HEK293T (cell line): ENCODE data around the gene LMF1.
"Not testable (repeated sequence)": the region's sequence is repeated elsewhere in the genome, so short reads cannot be mapped to it uniquely, and the experiment has no call there.

Experiments used
- CTCF ChIA-PET: fragments of 350-600 bp; formaldehyde crosslinking; extraction: SDS; loops from one replicate; lab custom pipeline; 2021; ENCODE audit warnings: antibody characterized with exemption, inconsistent platforms; lab: Yijun Ruan, JAX
- POLR2A ChIA-PET: fragments of 350-600 bp; formaldehyde crosslinking; extraction: SDS; loops from one replicate; lab custom pipeline; 2020; ENCODE audit warnings: antibody characterized with exemption, inconsistent platforms; lab: Yijun Ruan, JAX
- DNase-seq: peaks from one replicate; pipeline ENCODE4 v3.0.0; 2012; ENCODE audit warnings: mixed read lengths; ENCODE audit errors: extremely low spot score
- ARNT ChIP-seq: fragments of 450-650 bp; IDR thresholded peaks from 2 replicates; pipeline ENCODE4 v1.6.1; 2017; ENCODE audit warnings: mild to moderate bottlenecking
- BHLHE40 ChIP-seq: fragments of 450-650 bp; IDR thresholded peaks from 2 replicates; pipeline ENCODE4 v1.6.1; 2016; ENCODE audit warnings: mild to moderate bottlenecking, moderate library complexity, borderline replicate concordance
- CTBP1 ChIP-seq: fragments of 450-650 bp; IDR thresholded peaks from 2 replicates; pipeline ENCODE4 v1.6.1; 2016; ENCODE audit warnings: borderline replicate concordance
- ELF4 ChIP-seq: fragments of 450-650 bp; IDR thresholded peaks from 2 replicates; pipeline ENCODE4 v1.6.1; 2017; ENCODE audit warnings: antibody characterized with exemption
- FOXA1 ChIP-seq: fragments of 450-650 bp; IDR thresholded peaks from 2 replicates; pipeline ENCODE4 v1.6.1; 2016; ENCODE audit warnings: mild to moderate bottlenecking
- FOXK2 ChIP-seq: fragments of 450-650 bp; IDR thresholded peaks from 2 replicates; pipeline ENCODE4 v1.6.1; 2016; ENCODE audit warnings: mild to moderate bottlenecking
- FOXM1 ChIP-seq: fragments of 450-650 bp; IDR thresholded peaks from 2 replicates; pipeline ENCODE4 v1.6.1; 2017; ENCODE audit warnings: mild to moderate bottlenecking, borderline replicate concordance
- HDGF ChIP-seq: fragments of 450-650 bp; IDR thresholded peaks from 2 replicates; pipeline ENCODE4 v1.6.1; 2017; ENCODE audit warnings: antibody characterized with exemption, borderline replicate concordance
- L3MBTL2 ChIP-seq: fragments of 450-650 bp; conservative IDR thresholded peaks from 2 replicates; pipeline ENCODE4 v1.6.1; 2016; ENCODE audit warnings: mild to moderate bottlenecking
- LEF1 ChIP-seq: fragments of 450-650 bp; IDR thresholded peaks from 2 replicates; pipeline ENCODE4 v1.6.1; 2017; ENCODE audit warnings: mild to moderate bottlenecking, borderline replicate concordance
- NFRKB ChIP-seq: fragments of 450-650 bp; IDR thresholded peaks from 2 replicates; pipeline ENCODE4 v1.6.1; 2016; ENCODE audit warnings: mild to moderate bottlenecking, moderate library complexity
- SP1 ChIP-seq: fragments of 450-650 bp; IDR thresholded peaks from 2 replicates; pipeline ENCODE4 v1.6.1; 2017
- SUZ12 ChIP-seq: fragments of 450-650 bp; IDR thresholded peaks from 2 replicates; pipeline ENCODE4 v1.6.1; 2016; ENCODE audit warnings: mild to moderate bottlenecking
- TARDBP ChIP-seq: fragments of 450-650 bp; IDR thresholded peaks from 2 replicates; pipeline ENCODE4 v1.6.1; 2016
- ZNF384 ChIP-seq: fragments of 450-650 bp; IDR thresholded peaks from 2 replicates; pipeline ENCODE4 v1.6.1; 2016
- TF ChIP-seq, protein P1 (sequence below): fragments of 450-650 bp; IDR thresholded peaks from 2 replicates; pipeline ENCODE4 v1.6.1; 2016

LMF1 gene

DNA sequence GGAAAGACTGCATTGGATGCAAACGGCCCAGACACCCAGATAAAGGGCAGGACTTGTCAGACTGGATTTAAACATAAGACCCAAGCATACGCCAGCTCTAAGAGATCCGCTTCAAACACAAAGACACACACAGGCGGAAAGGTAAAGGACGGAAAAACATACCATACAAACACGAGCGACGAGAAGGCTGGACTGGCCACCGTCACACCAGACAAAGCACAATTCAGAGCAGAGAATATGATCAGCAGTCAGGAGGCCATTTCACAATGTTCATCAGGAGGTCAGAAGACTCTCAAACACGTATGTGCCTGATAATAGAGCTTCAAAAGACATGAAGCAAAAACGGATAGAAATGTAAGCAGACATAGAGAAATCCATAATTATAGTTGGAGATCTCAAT is 85.4 kb downstream of the LMF1 start:
- DNase-seq, result no peak
- ChIA-PET CTCF (no interaction called here), POLR2A (no interaction called here)
- TF ChIP-seq ELF4 (no peak), TARDBP (no peak), CTBP1 (no peak), BHLHE40 (no peak), LEF1 (no peak), SUZ12 (no peak), HDGF (no peak), ARNT (no peak), FOXK2 (no peak), L3MBTL2 (no peak), FOXA1 (no peak), FOXM1 (no peak)
- TF ChIP-seq, protein P1, sequence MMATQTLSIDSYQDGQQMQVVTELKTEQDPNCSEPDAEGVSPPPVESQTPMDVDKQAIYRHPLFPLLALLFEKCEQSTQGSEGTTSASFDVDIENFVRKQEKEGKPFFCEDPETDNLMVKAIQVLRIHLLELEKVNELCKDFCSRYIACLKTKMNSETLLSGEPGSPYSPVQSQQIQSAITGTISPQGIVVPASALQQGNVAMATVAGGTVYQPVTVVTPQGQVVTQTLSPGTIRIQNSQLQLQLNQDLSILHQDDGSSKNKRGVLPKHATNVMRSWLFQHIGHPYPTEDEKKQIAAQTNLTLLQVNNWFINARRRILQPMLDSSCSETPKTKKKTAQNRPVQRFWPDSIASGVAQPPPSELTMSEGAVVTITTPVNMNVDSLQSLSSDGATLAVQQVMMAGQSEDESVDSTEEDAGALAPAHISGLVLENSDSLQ, result no peak

DNA sequence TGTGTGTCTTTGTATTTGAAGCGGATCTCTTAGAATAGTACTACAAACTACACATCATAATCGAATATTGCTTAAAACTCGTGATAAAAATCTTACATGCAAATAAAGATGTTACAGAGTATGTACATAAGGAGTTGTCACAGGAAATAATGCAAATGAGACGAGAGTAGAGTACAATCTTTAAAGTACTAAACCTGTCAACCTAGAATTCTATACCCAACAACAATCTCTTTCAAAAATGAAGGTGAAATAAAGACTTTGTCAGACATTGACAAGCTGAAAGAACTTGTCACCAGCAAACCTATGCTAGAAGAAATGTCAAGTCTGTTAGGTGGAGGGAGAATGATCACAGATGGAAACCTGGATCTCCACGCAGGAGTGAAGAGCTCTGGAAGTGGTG is 86.6 kb downstream of the LMF1 start:
- CTCF ChIA-PET, result no interaction called here
- TF ChIP-seq LEF1 (no peak), SUZ12 (no peak), ARNT (no peak), CTBP1 (no peak), TARDBP (no peak), ZNF384 (no peak), ELF4 (no peak), HDGF (no peak), NFRKB (no peak), FOXA1 (no peak), FOXM1 (no peak), SP1 (no peak), BHLHE40 (no peak), FOXK2 (no peak), L3MBTL2 (no peak)
- TF ChIP-seq, protein P1, result no peak
- POLR2A ChIA-PET, result no interaction called here
- DNase-seq, result no peak

DNA sequence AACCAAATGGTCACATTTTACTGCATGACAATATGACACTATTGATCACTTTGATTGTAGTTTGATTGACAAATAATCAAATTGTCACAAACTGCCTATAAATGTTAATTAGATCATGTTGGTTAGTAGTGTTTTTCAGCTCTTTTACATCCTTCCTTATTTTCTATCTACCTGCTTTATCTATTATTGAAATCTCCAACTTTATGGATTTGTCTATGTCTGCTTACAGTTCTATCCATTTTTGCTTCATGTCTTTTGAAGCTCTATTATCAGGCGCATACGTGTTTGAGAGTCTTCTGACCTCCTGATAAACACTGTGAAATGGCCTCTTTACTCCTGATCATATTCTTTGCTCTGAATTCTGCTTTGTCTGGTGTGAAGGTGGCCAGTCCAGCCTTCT is 87.0 kb downstream of the LMF1 start:
- DNase-seq, result no peak
- CTCF ChIA-PET, result no interaction called here
- POLR2A ChIA-PET, result no interaction called here
- TF ChIP-seq SUZ12, result no peak
- no peak for TF ChIP-seq ELF4
- TF ChIP-seq L3MBTL2, result no peak
- TF ChIP-seq FOXK2, result no peak
- no peak for TF ChIP-seq HDGF
- no peak for TF ChIP-seq LEF1
- no peak for TF ChIP-seq SP1
- TF ChIP-seq FOXM1, result no peak
- no peak for TF ChIP-seq ZNF384
- no peak for TF ChIP-seq TARDBP
- no peak for TF ChIP-seq CTBP1
- TF ChIP-seq, protein P1, result no peak
- TF ChIP-seq NFRKB, result no peak
- no peak for TF ChIP-seq ARNT
- no peak for TF ChIP-seq BHLHE40
- TF ChIP-seq FOXA1, result no peak

DNA sequence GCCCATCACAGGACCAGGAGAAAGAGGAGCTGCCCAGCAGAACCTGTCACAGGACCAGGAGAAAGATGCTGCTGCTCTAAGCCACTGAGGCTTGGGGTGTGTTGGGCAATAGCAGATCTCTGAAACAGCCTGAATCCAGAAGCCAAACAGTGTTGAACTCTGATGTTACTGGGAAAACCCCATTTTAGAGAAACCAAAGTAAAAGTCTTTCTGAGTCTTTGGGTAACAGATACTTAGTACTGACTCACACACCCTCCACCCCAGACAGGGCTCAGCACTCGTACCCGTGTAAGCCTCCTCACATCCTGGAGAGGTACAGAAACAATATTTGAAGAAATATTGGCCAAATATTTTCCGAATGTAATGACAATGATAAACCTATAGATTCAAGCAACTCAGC is 87.4 kb downstream of the LMF1 start:
- ChIA-PET CTCF (interaction anchor here (0.6 kb wide), 1 partner anchor 28 kb away, joined by 3 read pairs; no protein-coding TSS in a partner anchor), POLR2A (no interaction called here)
- TF ChIP-seq L3MBTL2, result no peak
- no peak for TF ChIP-seq NFRKB
- TF ChIP-seq LEF1, result no peak
- no peak for TF ChIP-seq ELF4
- no peak for TF ChIP-seq FOXM1
- no peak for DNase-seq

DNA sequence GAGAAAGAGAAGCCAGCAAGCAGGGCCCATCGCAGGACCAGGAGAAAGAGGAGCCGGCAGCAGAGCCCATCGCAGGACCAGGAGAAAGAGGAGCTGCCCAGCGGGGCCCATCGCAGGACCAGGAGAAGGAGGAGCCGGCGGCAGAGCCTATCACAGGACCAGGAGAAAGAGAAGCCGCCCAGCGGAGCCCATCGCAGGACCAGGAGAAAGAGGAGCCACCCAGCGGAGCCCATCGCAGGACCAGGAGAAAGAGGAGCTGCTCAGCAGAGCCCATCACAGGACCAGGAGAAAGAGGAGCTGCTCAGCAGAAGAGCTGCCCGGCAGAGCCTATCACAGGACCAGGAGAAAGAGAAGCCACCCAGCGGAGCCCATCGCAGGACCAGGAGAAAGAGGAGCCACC is 88.1 kb downstream of the LMF1 start:
- CTCF ChIA-PET, result interaction anchor here (0.6 kb wide), 1 partner anchor 29 kb away, joined by 3 read pairs; no protein-coding TSS in a partner anchor
- POLR2A ChIA-PET, result interaction anchor here (0.7 kb wide), 1 partner anchor 823 kb away, joined by 3 read pairs; no protein-coding TSS in a partner anchor

DNA sequence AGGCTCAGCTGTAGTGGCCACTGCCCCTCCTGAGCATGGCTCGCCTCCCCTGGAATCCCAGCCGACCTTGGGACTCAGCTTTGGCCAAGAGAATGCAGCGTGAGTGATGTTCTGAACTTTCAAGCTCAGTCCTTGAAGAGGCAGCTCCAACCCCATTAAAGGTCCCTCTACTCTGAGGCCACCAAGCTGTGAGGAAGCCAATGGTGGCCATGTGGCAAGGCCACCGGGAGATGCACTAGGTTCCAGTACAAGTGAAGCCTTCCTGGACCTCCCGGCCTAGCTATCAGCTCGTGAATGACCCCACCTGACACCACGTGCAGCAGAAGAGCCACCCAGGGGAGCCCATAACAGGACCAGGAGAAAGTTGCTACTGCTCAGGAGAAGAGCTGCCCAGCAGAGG is 88.5 kb downstream of the LMF1 start:
- no peak for DNase-seq
- POLR2A ChIA-PET, result interaction anchor here (0.7 kb wide), 1 partner anchor 823 kb away, joined by 3 read pairs; no protein-coding TSS in a partner anchor
- TF ChIP-seq FOXA1 (no peak), FOXK2 (no peak), ARNT (no peak), BHLHE40 (no peak), CTBP1 (no peak), TARDBP (no peak), HDGF (no peak), ELF4 (no peak), L3MBTL2 (no peak), FOXM1 (no peak), LEF1 (no peak), NFRKB (no peak), SP1 (no peak), ZNF384 (no peak)
- CTCF ChIA-PET, result no interaction called here

More for the DNA sequence above, 88.1 kb downstream of the LMF1 start:
- DNase-seq, result not testable (repeated sequence)
